Vagina (tissue), 2 donors: ENCODE measurements around the gene FOXA2. TPM values are rescaled to one million over a fixed set of nuclear protein-coding genes. Genes with fewer than 3 reads are reported as not detected.

Source experiments
- DNase-seq, 2 donors: peaks; one replicate each; pipeline ENCODE4 v3.0.0-alpha.2; 2017; ENCODE audit errors: extremely low spot score in 2 of 2
- H3K27ac ChIP-seq: fragments of 200-600 bp; sonication (generic); one replicate; pipeline ENCODE4 v1.5.1; 2019
- H3K27me3 ChIP-seq: fragments of 200-600 bp; sonication (generic); one replicate; pipeline ENCODE4 v1.5.1; 2019
- H3K36me3 ChIP-seq, 2 donors: fragments of 200-600 bp; sonication (generic); one replicate each; pipeline ENCODE4 v1.5.1; 2017 to 2019
- H3K4me1 ChIP-seq: fragments of 200-600 bp; sonication (generic); one replicate; pipeline ENCODE4 v1.5.1; 2019
- H3K4me3 ChIP-seq, 2 donors: fragments of 200-600 bp; sonication (generic); 1 replicate in 1 of 2; 2 replicates in 1 of 2; pipeline ENCODE4 v1.5.1; 2016 to 2019
- H3K9me3 ChIP-seq: fragments of 200-600 bp; sonication (generic); one replicate; pipeline ENCODE4 v1.5.1; 2019
- CTCF ChIP-seq, 3 experiments: fragments of 450-650 bp in 2 of 3; fragments of 200-600 bp in 1 of 3; sonication (generic) in 1 of 3; IDR thresholded peaks; one replicate each; pipeline ENCODE4 v1.5.1; 2017 to 2019; ENCODE audit warnings: antibody characterized with exemption in 3 of 3, mild to moderate bottlenecking in 2 of 3, moderate library complexity in 2 of 3
- POLR2A ChIP-seq, 2 donors: fragments of 450-650 bp; IDR thresholded peaks; one replicate each; pipeline ENCODE4 v1.6.1; 2017; ENCODE audit warnings: antibody characterized with exemption in 2 of 2, mild to moderate bottlenecking in 2 of 2, moderate library complexity in 2 of 2
- POLR2AphosphoS5 ChIP-seq, 2 donors: sonication (generic); formaldehyde crosslinking; IDR thresholded peaks; one replicate each; pipeline ENCODE4 v1.9.0; 2017; ENCODE audit warnings: antibody characterized with exemption in 2 of 2, mild to moderate bottlenecking in 2 of 2, low read depth in 1 of 2; ENCODE audit not compliant: insufficient read depth in 1 of 2
- intact Hi-C: fragments of 100-400 bp; cut with DNase I; formaldehyde crosslinking; loops from one replicate; pipeline ENCODE4 v1.15.1; 2023
- total RNA-seq: library from RNA; depleted of rRNA; stranded (reverse); fragments of >200 nt; gene quantifications from one replicate; pipeline ENCODE4 v1.2.3, GENCODE V29; 2016

The FOXA2 gene
- total RNA-seq, 1 donor from 2014 or later: not detected

GRCh38 chr20:22536956-22537756 lies 47.2 kb downstream of the FOXA2 start:
- Histone ChIP-seq H3K9me3 (no peaks in the 10 kb centered on the region), H3K36me3 (no peaks in the 10 kb centered on the region), H3K27me3 (no peaks in the 10 kb centered on the region), H3K4me3 (no peak overlapping the region), H3K27ac (no peak overlapping the region), H3K4me1 (no peaks in the 10 kb centered on the region)
- no peak for DNase-seq
- intact Hi-C loops: no loop called here
- TF ChIP-seq CTCF (IDR thresholded peaks at IDR 0.05) (no peak), POLR2AphosphoS5 (IDR thresholded peaks at IDR 0.05; ENCODE audit: insufficient read depth in 1 of 2, low read depth in 1 of 2) (no peak), POLR2A (IDR thresholded peaks at IDR 0.05) (no peak)

- H3K9me3 ChIP-seq: no peaks in the 10 kb centered on the region
- TF ChIP-seq POLR2A (IDR thresholded peaks at IDR 0.05) (no peak), POLR2AphosphoS5 (IDR thresholded peaks at IDR 0.05; ENCODE audit: insufficient read depth in 1 of 2, low read depth in 1 of 2) (no peak), CTCF (IDR thresholded peaks at IDR 0.05) (no peak)
- H3K4me3 ChIP-seq: no peak overlapping the region
- H3K27ac ChIP-seq: no peak overlapping the region
- intact Hi-C loops: no loop called here
- no peaks in the 10 kb centered on the region for H3K27me3 ChIP-seq
- H3K4me1 ChIP-seq: no peaks in the 10 kb centered on the region
- peak in 1 of 2 donors; percentile 52 for DNase-seq
- no peaks in the 10 kb centered on the region for H3K36me3 ChIP-seq
Observed at GRCh38 chr20:22536141-22536828, 48.1 kb downstream of the FOXA2 start.

- Histone ChIP-seq H3K27ac (no peak overlapping the region), H3K27me3 (no peaks in the 10 kb centered on the region), H3K4me3 (no peak overlapping the region), H3K4me1 (no peaks in the 10 kb centered on the region), H3K9me3 (no peaks in the 10 kb centered on the region), H3K36me3 (no peaks in the 10 kb centered on the region)
- intact Hi-C loops: no loop called here
- TF ChIP-seq POLR2AphosphoS5 (IDR thresholded peaks at IDR 0.05; ENCODE audit: insufficient read depth in 1 of 2, low read depth in 1 of 2) (no peak), POLR2A (IDR thresholded peaks at IDR 0.05) (no peak), CTCF (IDR thresholded peaks at IDR 0.05) (no peak)
- DNase-seq: peak in 1 of 2 donors; percentile 52
Observed at GRCh38 chr20:22535483-22535882, 48.9 kb downstream of the FOXA2 start.

- Histone ChIP-seq H3K27me3 (no peaks in the 10 kb centered on the region), H3K27ac (no peak overlapping the region), H3K4me1 (no peaks in the 10 kb centered on the region), H3K36me3 (no peaks in the 10 kb centered on the region), H3K4me3 (no peak overlapping the region), H3K9me3 (no peaks in the 10 kb centered on the region)
- intact Hi-C loops: no loop called here
- peak in 1 of 2 donors; percentile 85 for DNase-seq
- TF ChIP-seq CTCF (IDR thresholded peaks at IDR 0.05) (no peak), POLR2A (IDR thresholded peaks at IDR 0.05) (no peak), POLR2AphosphoS5 (IDR thresholded peaks at IDR 0.05; ENCODE audit: insufficient read depth in 1 of 2, low read depth in 1 of 2) (no peak)
Observed at GRCh38 chr20:22533823-22534751, 50.3 kb downstream of the FOXA2 start.
